Breast epithelium (tissue), 3 donors: ENCODE results near the gene FLT4.

ENCODE experiments used
- POLR2A ChIP-seq: fragments of 450-650 bp; IDR thresholded peaks from one replicate; pipeline ENCODE4 v1.6.1; 2016; ENCODE audit warnings: antibody characterized with exemption, mild to moderate bottlenecking, moderate library complexity
- POLR2AphosphoS5 ChIP-seq, 3 donors: sonication (generic); formaldehyde crosslinking; IDR thresholded peaks; one replicate each; pipeline ENCODE4 v1.6.1; 2017; ENCODE audit warnings: antibody characterized with exemption in 3 of 3
- TF ChIP-seq, protein P1 (sequence below), 3 donors: fragments of 450-650 bp; IDR thresholded peaks; one replicate each; pipeline ENCODE4 v1.5.1; 2016 to 2017; ENCODE audit warnings: antibody characterized with exemption in 3 of 3, mild to moderate bottlenecking in 3 of 3, moderate library complexity in 3 of 3

DNA sequence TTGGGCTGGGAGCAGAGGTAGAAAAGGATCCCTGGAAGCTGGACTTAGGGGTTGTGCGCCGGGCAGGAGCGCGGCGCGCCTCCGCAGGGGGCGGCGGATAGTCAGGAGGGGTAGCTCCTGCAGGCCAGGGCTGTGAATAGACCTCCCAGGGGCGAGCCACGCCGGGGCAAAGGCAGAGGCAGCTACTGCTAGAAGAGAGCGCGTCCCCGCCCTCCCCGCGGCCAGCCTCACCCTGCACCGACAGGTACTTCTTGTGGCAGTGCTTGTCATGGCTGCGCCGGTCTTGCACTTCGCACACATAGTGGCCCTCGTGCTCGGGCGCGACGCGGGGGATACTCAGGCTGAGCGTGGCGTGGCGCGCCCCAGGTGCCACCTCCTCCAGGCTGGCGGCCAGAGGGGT lies 28.1 kb downstream of the FLT4 start:
- no peak for TF ChIP-seq POLR2AphosphoS5 (IDR thresholded peaks at IDR 0.05)
- TF ChIP-seq, protein P1, sequence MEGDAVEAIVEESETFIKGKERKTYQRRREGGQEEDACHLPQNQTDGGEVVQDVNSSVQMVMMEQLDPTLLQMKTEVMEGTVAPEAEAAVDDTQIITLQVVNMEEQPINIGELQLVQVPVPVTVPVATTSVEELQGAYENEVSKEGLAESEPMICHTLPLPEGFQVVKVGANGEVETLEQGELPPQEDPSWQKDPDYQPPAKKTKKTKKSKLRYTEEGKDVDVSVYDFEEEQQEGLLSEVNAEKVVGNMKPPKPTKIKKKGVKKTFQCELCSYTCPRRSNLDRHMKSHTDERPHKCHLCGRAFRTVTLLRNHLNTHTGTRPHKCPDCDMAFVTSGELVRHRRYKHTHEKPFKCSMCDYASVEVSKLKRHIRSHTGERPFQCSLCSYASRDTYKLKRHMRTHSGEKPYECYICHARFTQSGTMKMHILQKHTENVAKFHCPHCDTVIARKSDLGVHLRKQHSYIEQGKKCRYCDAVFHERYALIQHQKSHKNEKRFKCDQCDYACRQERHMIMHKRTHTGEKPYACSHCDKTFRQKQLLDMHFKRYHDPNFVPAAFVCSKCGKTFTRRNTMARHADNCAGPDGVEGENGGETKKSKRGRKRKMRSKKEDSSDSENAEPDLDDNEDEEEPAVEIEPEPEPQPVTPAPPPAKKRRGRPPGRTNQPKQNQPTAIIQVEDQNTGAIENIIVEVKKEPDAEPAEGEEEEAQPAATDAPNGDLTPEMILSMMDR (IDR thresholded peaks at IDR 0.05): no peak
- TF ChIP-seq POLR2A: no peak
